Measurements from ENCODE around the gene RBBP6. TPM values are rescaled to one million over a fixed set of nuclear protein-coding genes. Genes with fewer than 3 reads are reported as not detected.
A peak's percentile ranks its signal among the peaks of the same experiment; 100 is the strongest.

Gene RBBP6
- total and polyA plus RNA-seq, 9 of the 15 experiments (the other 6 are each of a cell fraction or from before 2014, with no cell fraction given), result 19.2 to 76.6 (median 42.7) TPM

DNA sequence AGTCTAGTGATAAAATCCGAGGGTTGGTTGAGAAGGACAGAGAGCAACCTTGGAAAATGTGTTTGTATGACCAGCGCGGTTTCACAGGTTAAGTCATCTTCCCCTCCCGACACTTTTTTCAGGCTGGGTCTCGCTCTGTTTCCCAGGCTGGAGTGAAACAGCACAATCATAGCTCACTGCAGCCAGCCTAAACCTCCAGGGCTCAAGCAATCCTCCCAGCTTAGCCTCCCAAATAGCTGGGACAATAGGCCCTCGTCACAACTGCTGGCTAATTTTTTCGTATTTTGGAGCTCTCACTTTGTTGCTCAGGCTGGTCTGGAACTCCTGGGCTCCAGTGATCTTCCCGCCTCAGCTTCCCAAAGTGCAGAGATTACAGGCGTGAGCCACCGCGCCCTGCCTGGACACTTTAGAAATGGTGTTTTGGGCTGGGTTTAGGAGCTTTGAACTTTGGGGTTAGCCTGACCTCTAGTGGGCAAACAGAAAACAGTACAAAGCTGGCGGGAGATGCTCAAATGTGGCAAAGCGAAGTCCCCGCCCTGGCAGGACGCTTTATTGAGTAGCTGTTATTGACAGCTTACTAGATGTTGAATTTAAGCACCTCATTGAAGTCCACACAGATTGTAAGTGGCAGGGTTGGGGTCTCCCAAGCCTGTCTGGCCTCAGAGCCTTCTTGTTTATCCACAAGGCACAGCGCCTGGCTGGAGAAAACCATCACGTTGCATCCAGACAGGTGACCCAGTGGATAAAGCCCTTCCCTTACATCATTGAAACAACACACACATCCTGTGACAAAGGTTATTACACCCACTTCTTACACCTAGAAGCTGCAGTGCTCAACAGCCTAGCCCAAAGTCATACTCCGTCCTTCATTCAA lies 34.7 kb upstream of the RBBP6 start (continued):
- no peak for TF ChIP-seq CBFB (CRISPR knock-in tag; IDR thresholded peaks at IDR 0.05)
- TF ChIP-seq, protein P1, sequence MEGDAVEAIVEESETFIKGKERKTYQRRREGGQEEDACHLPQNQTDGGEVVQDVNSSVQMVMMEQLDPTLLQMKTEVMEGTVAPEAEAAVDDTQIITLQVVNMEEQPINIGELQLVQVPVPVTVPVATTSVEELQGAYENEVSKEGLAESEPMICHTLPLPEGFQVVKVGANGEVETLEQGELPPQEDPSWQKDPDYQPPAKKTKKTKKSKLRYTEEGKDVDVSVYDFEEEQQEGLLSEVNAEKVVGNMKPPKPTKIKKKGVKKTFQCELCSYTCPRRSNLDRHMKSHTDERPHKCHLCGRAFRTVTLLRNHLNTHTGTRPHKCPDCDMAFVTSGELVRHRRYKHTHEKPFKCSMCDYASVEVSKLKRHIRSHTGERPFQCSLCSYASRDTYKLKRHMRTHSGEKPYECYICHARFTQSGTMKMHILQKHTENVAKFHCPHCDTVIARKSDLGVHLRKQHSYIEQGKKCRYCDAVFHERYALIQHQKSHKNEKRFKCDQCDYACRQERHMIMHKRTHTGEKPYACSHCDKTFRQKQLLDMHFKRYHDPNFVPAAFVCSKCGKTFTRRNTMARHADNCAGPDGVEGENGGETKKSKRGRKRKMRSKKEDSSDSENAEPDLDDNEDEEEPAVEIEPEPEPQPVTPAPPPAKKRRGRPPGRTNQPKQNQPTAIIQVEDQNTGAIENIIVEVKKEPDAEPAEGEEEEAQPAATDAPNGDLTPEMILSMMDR (IDR thresholded peaks at IDR 0.05 in 2 of 3, conservative IDR thresholded peaks at IDR 0.05 in 1 of 3; ENCODE audit: insufficient read depth in 2 of 3, low read depth in 1 of 3, low read length in 3 of 3), result peak; percentile 83 to 92 (median 86)

DNA sequence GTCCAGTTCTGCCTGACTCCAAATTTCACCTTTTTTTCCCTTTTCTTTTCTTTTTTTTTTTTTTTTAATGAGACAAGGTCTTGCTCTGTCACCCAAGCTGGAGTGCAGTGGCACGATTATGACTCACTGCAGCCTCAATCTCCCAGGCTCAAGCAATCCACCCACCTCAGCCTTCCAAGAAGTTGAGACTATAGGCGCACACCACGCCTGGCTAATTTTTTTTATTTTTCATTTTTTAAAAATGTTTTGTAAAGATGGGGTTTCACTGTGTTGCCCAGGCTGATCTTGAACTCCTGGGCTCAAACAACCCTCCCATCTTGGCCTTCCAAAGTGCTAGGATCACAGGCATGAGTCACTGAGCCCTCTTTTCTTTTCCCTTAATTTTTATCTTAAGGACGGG lies 33.4 kb upstream of the RBBP6 start:
- Histone ChIP-seq H3K4me1 (replicated peaks in 1 of 2; ENCODE audit: control insufficient read depth in 2 of 2, insufficient read depth in 2 of 2, low read length in 2 of 2) (peaks cover 6 to 9% of the 10 kb centered on the region in 2 experiments; a peak in 3 of 5 replicates), H3K36me3 (ENCODE audit: control insufficient read depth, insufficient read depth, low read length) (no peaks in the 10 kb centered on the region), H3K27me3 (ENCODE audit: control insufficient read depth in 2 of 2, insufficient read depth in 2 of 2, low read length in 2 of 2) (peaks cover 3 to 16% of the 10 kb centered on the region in 2 experiments; a peak in 2 of 5 replicates), H3K27ac (ENCODE audit: extremely low read depth, low read depth, low read length) (no peak overlapping the region), H3K4me2 (ENCODE audit: insufficient read depth, low read length) (no peak overlapping the region), H3K4me3 (no peak overlapping the region), H2AFZ (ENCODE audit: low read depth, low read length) (no peak overlapping the region), H3K79me2 (ENCODE audit: control insufficient read depth, insufficient read depth, low read length) (no peaks in the 10 kb centered on the region), H4K20me1 (replicated peaks; ENCODE audit: control insufficient read depth, insufficient read depth, low read length) (no peaks in the 10 kb centered on the region), H3K9me3 (replicated peaks; ENCODE audit: control insufficient read depth, insufficient read depth, low read depth, low read length) (no peaks in the 10 kb centered on the region; the same call in 1 of the 2 replicates), H3K9ac (ENCODE audit: insufficient read depth in 1 of 2, low read depth in 2 of 2, low read length in 2 of 2) (no peak overlapping the region), H3K9me1 (ENCODE audit: control insufficient read depth, insufficient read depth, low read length) (no peaks in the 10 kb centered on the region)
- WGBS (ENCODE audit: insufficient coverage, low coverage, missing lambda C conversion rate), result 2% methylated on average over 4 of the region's 4 CpGs
- in situ Hi-C loops (cut with MboI), result loop anchor here (10.0 kb wide), 1 partner anchor 771 kb away; no protein-coding TSS in a partner anchor
- no peak for FAIRE-seq
- ATAC-seq, result no peak
- ChIA-PET CTCF (ENCODE audit: low intra/inter-chr PET ratio) (interaction anchor here (0.6 kb wide), 1 partner anchor 417 kb away, joined by 3 read pairs; no protein-coding TSS in a partner anchor), POLR2A (interaction anchor here (0.9 kb wide), 1 partner anchor 465 kb away, joined by 4 read pairs; no protein-coding TSS in a partner anchor)
- intact Hi-C loops (cut with micrococcal nuclease), result loop anchor here (10.0 kb wide), 1 partner anchor 771 kb away; no protein-coding TSS in a partner anchor
- peak in 1 of 4 experiments; percentile 43 for DNase-seq (ENCODE audit: extremely low read depth in 1 of 4, low spot score in 3 of 4)
- no TSS peak for BruUV-seq (replicated peaks)
- TF ChIP-seq ZNF583 (CRISPR knock-in tag; IDR thresholded peaks at IDR 0.05) (no peak), PCBP2 (IDR thresholded peaks at IDR 0.05; ENCODE audit: low read depth, low read length, poor library complexity, severe bottlenecking) (no peak), MAFK (IDR thresholded peaks at IDR 0.05; ENCODE audit: low read length) (no peak), TBP (optimal IDR thresholded peaks at IDR 0.05; ENCODE audit: low read depth, low read length) (no peak), RFX7 (CRISPR knock-in tag; IDR thresholded peaks at IDR 0.05) (no peak), CBFA2T2 (conservative IDR thresholded peaks at IDR 0.05) (peak; percentile 19; the same call in 1 of the 2 replicates), SNRNP70 (optimal IDR thresholded peaks at IDR 0.05; ENCODE audit: low read depth, low read length) (no peak), MTF1 (CRISPR knock-in tag; IDR thresholded peaks at IDR 0.05; ENCODE audit: borderline replicate concordance) (no peak), XRCC4 (IDR thresholded peaks at IDR 0.05; ENCODE audit: extremely low read depth, insufficient read depth, insufficient read length) (no peak), ESRRB (CRISPR knock-in tag; IDR thresholded peaks at IDR 0.05; ENCODE audit: borderline replicate concordance) (no peak), GABPB2 (CRISPR knock-in tag; conservative IDR thresholded peaks at IDR 0.05) (no peak)
- TF ChIP-seq, protein P2, sequence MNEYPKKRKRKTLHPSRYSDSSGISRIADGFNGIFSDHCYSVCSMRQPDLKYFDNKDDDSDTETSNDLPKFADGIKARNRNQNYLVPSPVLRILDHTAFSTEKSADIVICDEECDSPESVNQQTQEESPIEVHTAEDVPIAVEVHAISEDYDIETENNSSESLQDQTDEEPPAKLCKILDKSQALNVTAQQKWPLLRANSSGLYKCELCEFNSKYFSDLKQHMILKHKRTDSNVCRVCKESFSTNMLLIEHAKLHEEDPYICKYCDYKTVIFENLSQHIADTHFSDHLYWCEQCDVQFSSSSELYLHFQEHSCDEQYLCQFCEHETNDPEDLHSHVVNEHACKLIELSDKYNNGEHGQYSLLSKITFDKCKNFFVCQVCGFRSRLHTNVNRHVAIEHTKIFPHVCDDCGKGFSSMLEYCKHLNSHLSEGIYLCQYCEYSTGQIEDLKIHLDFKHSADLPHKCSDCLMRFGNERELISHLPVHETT (CRISPR knock-in tag; conservative IDR thresholded peaks at IDR 0.05 in 1 of 2, IDR thresholded peaks at IDR 0.05 in 1 of 2), result no peak
- TF ChIP-seq, protein P3, sequence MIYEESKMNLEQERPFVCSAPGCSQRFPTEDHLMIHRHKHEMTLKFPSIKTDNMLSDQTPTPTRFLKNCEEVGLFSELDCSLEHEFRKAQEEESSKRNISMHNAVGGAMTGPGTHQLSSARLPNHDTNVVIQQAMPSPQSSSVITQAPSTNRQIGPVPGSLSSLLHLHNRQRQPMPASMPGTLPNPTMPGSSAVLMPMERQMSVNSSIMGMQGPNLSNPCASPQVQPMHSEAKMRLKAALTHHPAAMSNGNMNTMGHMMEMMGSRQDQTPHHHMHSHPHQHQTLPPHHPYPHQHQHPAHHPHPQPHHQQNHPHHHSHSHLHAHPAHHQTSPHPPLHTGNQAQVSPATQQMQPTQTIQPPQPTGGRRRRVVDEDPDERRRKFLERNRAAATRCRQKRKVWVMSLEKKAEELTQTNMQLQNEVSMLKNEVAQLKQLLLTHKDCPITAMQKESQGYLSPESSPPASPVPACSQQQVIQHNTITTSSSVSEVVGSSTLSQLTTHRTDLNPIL (CRISPR knock-in tag; IDR thresholded peaks at IDR 0.05), result no peak
